Suprapubic skin (tissue), 4 donors: Measurements from ENCODE around the gene ATXN7L1. TPM values are rescaled to one million over a fixed set of nuclear protein-coding genes. Genes with fewer than 3 reads are reported as not detected.

Experiments used
- DNase-seq, 2 donors: peaks; one replicate each; pipeline ENCODE4 v3.0.0-alpha.2; 2019; ENCODE audit warnings: low spot score in 2 of 2
- H3K27ac ChIP-seq: fragments of 200-600 bp; sonication (generic); one replicate; pipeline ENCODE4 v1.5.1; 2019
- H3K27me3 ChIP-seq: fragments of 200-600 bp; sonication (generic); one replicate; pipeline ENCODE4 v1.5.1; 2019
- H3K36me3 ChIP-seq: fragments of 200-600 bp; sonication (generic); one replicate; pipeline ENCODE4 v1.5.1; 2019
- H3K4me1 ChIP-seq: fragments of 200-600 bp; sonication (generic); one replicate; pipeline ENCODE4 v1.5.1; 2019
- H3K4me3 ChIP-seq: fragments of 200-600 bp; sonication (generic); one replicate; pipeline ENCODE4 v1.5.1; 2019; ENCODE audit warnings: mild to moderate bottlenecking
- H3K9me3 ChIP-seq: fragments of 200-600 bp; sonication (generic); one replicate; pipeline ENCODE4 v1.5.1; 2019
- EP300 ChIP-seq: sonication (generic); formaldehyde crosslinking; IDR thresholded peaks from one replicate; pipeline ENCODE4 v1.6.1; 2017; ENCODE audit warnings: antibody characterized with exemption
- POLR2A ChIP-seq, 2 donors: fragments of 450-650 bp; IDR thresholded peaks; one replicate each; pipeline ENCODE4 v1.6.1; 2017; ENCODE audit warnings: antibody characterized with exemption in 2 of 2, mild to moderate bottlenecking in 2 of 2, moderate library complexity in 2 of 2
- POLR2AphosphoS5 ChIP-seq, 3 donors: sonication (generic); formaldehyde crosslinking; IDR thresholded peaks; one replicate each; pipeline ENCODE4 v1.6.1; 2017; ENCODE audit warnings: antibody characterized with exemption in 3 of 3
- WGBS: methylation state at CpG from one replicate; pipeline ENCODE4 v1.1.5; 2018; 5-methylcytosine and 5-hydroxymethylcytosine counted together
- total RNA-seq, 4 donors: library from RNA; depleted of rRNA; stranded (reverse); fragments of >200 nt; gene quantifications; one replicate each; pipeline ENCODE4 v1.1.0, GENCODE V29; 2016
- TF ChIP-seq, protein P1 (sequence below), 2 donors: fragments of 200-600 bp in 1 of 2; fragments of 450-650 bp in 1 of 2; sonication (generic) in 1 of 2; IDR thresholded peaks; one replicate each; pipeline ENCODE4 v1.5.1; 2016 to 2019; ENCODE audit warnings: antibody characterized with exemption in 2 of 2, mild to moderate bottlenecking in 1 of 2, moderate library complexity in 1 of 2

The ATXN7L1 gene
- total RNA-seq, 4 donors from 2014 or later: 14.8 to 35.6 (median 17.3) TPM

DNA sequence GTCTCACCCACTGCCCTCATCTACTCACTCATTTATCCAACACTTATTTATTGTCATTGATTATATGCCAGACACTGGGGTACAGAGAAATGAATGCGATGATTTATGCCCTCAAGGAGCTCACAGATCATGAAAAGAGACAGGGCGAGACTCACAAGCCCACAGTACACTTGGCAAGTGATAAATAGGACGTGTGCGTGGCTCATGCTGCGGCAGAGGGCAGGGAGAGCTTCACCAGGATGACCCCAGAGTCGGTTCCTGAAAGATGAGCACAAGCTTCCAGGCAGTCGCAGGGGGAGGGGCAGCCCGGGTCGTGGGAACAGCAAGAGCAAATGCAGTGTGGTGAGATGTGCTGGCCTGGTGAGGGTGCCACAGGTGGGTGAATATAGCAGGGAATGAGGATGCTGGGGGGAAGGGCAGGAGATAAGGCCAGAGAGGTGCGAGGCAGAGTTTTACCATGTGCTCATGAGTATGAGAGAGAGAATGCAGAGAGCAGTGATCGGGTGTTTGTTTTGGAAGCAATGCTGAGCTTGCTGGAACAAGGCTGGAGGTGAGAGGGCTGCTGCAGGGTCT, 70.9 kb downstream of the ATXN7L1 start:
- H3K27ac ChIP-seq: no peak overlapping the region
- 42% methylated on average over 11 of the region's 11 CpGs for WGBS
- no peaks in the 10 kb centered on the region for H3K27me3 ChIP-seq
- no peak for TF ChIP-seq EP300
- no peak for TF ChIP-seq POLR2AphosphoS5 (IDR thresholded peaks at IDR 0.05)
- TF ChIP-seq POLR2A (IDR thresholded peaks at IDR 0.05): no peak
- TF ChIP-seq, protein P1, sequence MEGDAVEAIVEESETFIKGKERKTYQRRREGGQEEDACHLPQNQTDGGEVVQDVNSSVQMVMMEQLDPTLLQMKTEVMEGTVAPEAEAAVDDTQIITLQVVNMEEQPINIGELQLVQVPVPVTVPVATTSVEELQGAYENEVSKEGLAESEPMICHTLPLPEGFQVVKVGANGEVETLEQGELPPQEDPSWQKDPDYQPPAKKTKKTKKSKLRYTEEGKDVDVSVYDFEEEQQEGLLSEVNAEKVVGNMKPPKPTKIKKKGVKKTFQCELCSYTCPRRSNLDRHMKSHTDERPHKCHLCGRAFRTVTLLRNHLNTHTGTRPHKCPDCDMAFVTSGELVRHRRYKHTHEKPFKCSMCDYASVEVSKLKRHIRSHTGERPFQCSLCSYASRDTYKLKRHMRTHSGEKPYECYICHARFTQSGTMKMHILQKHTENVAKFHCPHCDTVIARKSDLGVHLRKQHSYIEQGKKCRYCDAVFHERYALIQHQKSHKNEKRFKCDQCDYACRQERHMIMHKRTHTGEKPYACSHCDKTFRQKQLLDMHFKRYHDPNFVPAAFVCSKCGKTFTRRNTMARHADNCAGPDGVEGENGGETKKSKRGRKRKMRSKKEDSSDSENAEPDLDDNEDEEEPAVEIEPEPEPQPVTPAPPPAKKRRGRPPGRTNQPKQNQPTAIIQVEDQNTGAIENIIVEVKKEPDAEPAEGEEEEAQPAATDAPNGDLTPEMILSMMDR (IDR thresholded peaks at IDR 0.05): no peak
- H3K9me3 ChIP-seq: no peaks in the 10 kb centered on the region
- DNase-seq: no peak
- no peaks in the 10 kb centered on the region for H3K36me3 ChIP-seq
- H3K4me1 ChIP-seq: peaks cover 23% of the 10 kb centered on the region
- no peak overlapping the region for H3K4me3 ChIP-seq

DNA sequence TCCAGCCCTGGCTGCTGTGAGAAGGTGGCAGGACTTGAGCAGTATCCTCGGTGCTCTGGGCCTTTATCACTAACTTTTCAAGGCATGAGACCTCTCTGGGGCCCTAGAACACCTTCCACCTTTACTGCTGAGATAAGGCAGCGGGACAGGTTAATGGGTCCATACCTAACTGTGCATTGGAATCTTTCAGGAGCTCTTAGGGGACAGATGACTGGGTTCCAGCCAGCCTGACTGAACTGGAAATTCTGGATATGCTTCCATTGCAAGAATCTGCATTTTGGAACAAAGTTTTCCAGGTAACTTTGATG, 73.0 kb downstream of the ATXN7L1 start:
- Histone ChIP-seq H3K27me3 (no peaks in the 10 kb centered on the region), H3K4me3 (no peak overlapping the region), H3K4me1 (peaks cover 23% of the 10 kb centered on the region), H3K36me3 (no peaks in the 10 kb centered on the region), H3K9me3 (no peaks in the 10 kb centered on the region), H3K27ac (no peak overlapping the region)
- DNase-seq: no peak
- 90% methylated on average over 2 of the region's 2 CpGs for WGBS
- TF ChIP-seq POLR2AphosphoS5 (IDR thresholded peaks at IDR 0.05): no peak
- TF ChIP-seq POLR2A (IDR thresholded peaks at IDR 0.05): no peak
- no peak for TF ChIP-seq EP300
- TF ChIP-seq, protein P1 (IDR thresholded peaks at IDR 0.05): no peak

DNA sequence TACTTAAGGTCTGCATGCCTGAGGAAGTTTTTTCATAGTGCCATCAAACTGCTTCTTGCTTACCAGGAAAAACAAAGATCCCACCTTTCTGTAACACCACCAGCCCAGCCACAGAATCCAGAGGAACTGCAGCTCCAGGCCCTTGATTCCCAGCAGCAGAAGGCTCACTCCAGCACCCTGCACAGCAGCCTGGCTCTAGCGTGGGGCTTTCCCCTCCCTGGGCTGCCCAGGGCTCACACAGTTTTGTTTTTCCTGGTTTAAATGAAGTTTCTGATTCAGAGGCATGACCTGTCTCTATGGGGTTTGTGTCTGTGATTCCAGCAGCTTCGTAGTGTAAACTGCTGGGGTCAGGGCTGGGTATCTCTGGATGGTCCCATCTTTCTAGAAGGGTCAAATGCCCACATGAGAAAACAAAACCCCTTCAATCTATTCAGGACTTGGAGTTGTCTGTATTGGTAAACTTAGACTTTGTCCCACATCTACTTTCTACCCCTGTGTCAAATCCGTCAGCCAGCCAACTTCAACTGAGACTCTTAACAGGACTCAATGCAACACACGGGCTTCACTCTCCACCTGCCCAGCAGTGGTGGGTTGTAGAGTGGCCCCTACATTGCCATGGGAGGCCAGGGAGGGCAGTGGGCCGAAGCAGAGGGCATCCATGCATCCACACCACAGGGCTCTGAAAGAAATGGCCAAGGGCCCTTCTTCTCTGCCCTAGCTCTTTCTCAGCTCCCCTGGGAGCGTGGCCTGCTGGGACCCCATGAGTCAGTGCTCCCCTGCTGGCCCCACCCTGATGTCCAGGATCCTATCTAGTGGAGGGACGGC, 73.6 kb downstream of the ATXN7L1 start:
- Histone ChIP-seq H3K4me1 (peaks cover 23% of the 10 kb centered on the region), H3K4me3 (no peak overlapping the region), H3K9me3 (no peaks in the 10 kb centered on the region), H3K27ac (no peak overlapping the region), H3K36me3 (no peaks in the 10 kb centered on the region), H3K27me3 (no peaks in the 10 kb centered on the region)
- 83% methylated on average over 7 of the region's 7 CpGs for WGBS
- TF ChIP-seq POLR2AphosphoS5 (IDR thresholded peaks at IDR 0.05): no peak
- DNase-seq: no peak

DNA sequence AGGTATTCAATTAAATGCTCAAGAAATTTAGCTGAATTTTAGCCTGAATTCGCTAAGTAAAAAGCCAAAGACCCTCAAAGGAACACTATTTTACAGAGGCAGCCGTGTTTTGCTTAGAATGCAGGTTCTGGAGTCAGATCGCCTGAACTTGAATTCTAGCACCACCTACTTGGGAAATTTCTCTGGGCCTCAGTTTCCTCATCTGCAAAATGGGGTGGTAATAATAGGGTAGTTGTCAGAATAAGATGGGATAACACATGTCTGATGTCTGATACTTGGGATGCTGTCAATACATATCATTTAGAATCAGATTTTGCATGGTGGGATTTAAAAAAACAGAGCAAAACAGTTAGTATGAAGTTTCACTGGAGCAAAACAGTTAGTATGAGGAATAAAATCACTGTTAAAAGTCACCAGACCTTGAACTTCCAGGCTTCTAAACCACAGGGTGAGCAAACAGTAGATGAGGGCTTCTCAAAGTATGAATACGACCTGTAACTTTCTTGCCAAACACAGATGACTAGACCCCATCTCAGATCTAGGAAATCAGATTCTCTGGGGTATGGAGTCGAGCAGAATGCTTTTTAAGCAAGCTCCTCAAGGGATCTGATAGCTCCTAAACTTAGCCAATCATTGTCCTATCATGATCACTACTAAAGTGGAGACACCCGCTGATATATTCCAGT, 75.4 kb downstream of the ATXN7L1 start:
- WGBS: 90% methylated on average over 6 of the region's 6 CpGs
- no peak for TF ChIP-seq POLR2A (IDR thresholded peaks at IDR 0.05)
- TF ChIP-seq POLR2AphosphoS5 (IDR thresholded peaks at IDR 0.05): no peak
- TF ChIP-seq EP300: no peak
- TF ChIP-seq, protein P1 (IDR thresholded peaks at IDR 0.05): no peak
- peak in 1 of 2 donors; percentile 2 for DNase-seq
- Histone ChIP-seq H3K9me3 (no peaks in the 10 kb centered on the region), H3K4me3 (no peak overlapping the region), H3K4me1 (peaks cover 12% of the 10 kb centered on the region), H3K36me3 (no peaks in the 10 kb centered on the region), H3K27ac (no peak overlapping the region), H3K27me3 (no peaks in the 10 kb centered on the region)

DNA sequence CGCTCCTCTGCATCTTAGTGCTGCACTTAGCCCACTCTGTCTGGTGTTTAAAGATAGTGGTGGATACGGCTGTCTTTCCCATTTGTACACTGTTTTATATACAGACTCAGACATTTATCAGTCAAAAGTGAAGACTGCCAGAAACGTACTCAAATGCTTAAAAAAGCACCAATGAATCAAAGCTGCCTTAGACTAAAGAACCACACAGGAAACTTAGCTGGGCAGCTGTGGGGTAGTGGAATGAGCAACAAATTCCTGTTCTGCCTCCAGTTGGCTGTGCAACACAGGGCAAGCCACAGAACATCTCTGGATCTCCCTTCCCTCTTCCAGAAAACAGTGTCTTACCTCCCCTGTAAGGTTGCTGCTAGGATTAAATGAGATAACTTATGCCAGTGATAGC, 76.0 kb downstream of the ATXN7L1 start:
- H3K4me3 ChIP-seq: no peak overlapping the region
- peaks cover 8% of the 10 kb centered on the region for H3K4me1 ChIP-seq
- no peaks in the 10 kb centered on the region for H3K9me3 ChIP-seq
- no peak for DNase-seq
- no peak overlapping the region for H3K27ac ChIP-seq
- H3K36me3 ChIP-seq: no peaks in the 10 kb centered on the region
- 81% methylated on average over 3 of the region's 3 CpGs for WGBS
- H3K27me3 ChIP-seq: no peaks in the 10 kb centered on the region
- TF ChIP-seq POLR2A (IDR thresholded peaks at IDR 0.05): no peak
- TF ChIP-seq, protein P1 (IDR thresholded peaks at IDR 0.05): no peak
- TF ChIP-seq EP300: no peak
- no peak for TF ChIP-seq POLR2AphosphoS5 (IDR thresholded peaks at IDR 0.05)
